ENCODE data around the gene ANK2. TPM values are rescaled to one million over a fixed set of nuclear protein-coding genes. Genes with fewer than 3 reads are reported as not detected.

ANK2 gene
- total and polyA plus RNA-seq, 2 of the 13 experiments (the other 11 are each of a cell fraction or from before 2014, with no cell fraction given): 2.7 to 15.1 TPM

DNA sequence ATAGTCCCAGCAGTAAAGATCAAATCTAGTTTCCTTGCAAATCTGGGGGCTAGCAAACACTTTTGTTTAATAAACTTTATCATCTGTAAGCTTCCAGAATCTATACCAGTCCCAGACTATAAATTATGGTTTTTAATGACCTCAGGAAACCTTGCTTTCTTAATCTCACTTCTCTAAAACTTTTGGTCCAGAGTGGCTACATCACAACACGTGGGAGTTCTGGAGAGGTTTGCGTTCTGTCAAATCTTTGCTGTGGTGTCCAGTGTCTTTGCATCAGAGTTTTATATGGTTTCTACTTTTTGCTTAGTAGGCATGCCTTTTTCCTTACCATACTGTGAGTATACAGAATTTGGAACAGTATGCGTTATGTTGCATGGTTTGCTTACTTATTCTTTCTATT lies 193.9 kb downstream of the ANK2 start:
- CTCF ChIA-PET (ENCODE audit: low intra/inter-chr PET ratio, low total read pairs): no interaction called here

More for the DNA sequence above, 193.9 kb downstream of the ANK2 start:
- Histone ChIP-seq H2AFZ (ENCODE audit: low read length) (no peak overlapping the region), H3K4me2 (ENCODE audit: low read depth, low read length) (no peak overlapping the region), H4K20me1 (ENCODE audit: insufficient read depth, low read length) (no peaks in the 10 kb centered on the region), H3K36me3 (replicated peaks in 1 of 2; ENCODE audit: control insufficient read depth in 1 of 2, insufficient read depth in 2 of 2, low read length in 2 of 2) (no peaks in the 10 kb centered on the region), H3K79me2 (ENCODE audit: insufficient read depth, low read length) (no peaks in the 10 kb centered on the region), H3K9ac (ENCODE audit: insufficient read depth, low read depth, low read length) (no peak overlapping the region), H3K9me3 (ENCODE audit: low read length) (no peaks in the 10 kb centered on the region), H3K4me3 (replicated peaks in 1 of 3; ENCODE audit: insufficient read depth in 1 of 3, low read depth in 2 of 3, low read length in 3 of 3) (no peak overlapping the region), H3K27ac (ENCODE audit: extremely low read length, insufficient read depth, low read length) (no peak overlapping the region), H3K27me3 (ENCODE audit: control insufficient read depth in 1 of 2, insufficient read depth in 2 of 2, low read length in 2 of 2) (no peaks in the 10 kb centered on the region), H3K4me1 (ENCODE audit: insufficient read depth, low read length) (no peaks in the 10 kb centered on the region)
- 83% methylated on average over 3 of the region's 3 CpGs for WGBS (ENCODE audit: low lambda C conversion rate)
- TF ChIP-seq, protein P1, sequence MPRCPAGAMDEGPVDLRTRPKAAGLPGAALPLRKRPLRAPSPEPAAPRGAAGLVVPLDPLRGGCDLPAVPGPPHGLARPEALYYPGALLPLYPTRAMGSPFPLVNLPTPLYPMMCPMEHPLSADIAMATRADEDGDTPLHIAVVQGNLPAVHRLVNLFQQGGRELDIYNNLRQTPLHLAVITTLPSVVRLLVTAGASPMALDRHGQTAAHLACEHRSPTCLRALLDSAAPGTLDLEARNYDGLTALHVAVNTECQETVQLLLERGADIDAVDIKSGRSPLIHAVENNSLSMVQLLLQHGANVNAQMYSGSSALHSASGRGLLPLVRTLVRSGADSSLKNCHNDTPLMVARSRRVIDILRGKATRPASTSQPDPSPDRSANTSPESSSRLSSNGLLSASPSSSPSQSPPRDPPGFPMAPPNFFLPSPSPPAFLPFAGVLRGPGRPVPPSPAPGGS (CRISPR knock-in tag; IDR thresholded peaks at IDR 0.05): no peak
- TF ChIP-seq NR3C1 (CRISPR knock-in tag; IDR thresholded peaks at IDR 0.05) (no peak), ZNF234 (CRISPR knock-in tag; conservative IDR thresholded peaks at IDR 0.05) (no peak), ZNF282 (IDR thresholded peaks at IDR 0.05; ENCODE audit: partially characterized antibody) (no peak), MEF2D (CRISPR knock-in tag; IDR thresholded peaks at IDR 0.05) (no peak), PLRG1 (conservative IDR thresholded peaks at IDR 0.05) (no peak), KDM3A (CRISPR knock-in tag; IDR thresholded peaks at IDR 0.05; ENCODE audit: low read depth) (no peak), NKX3-1 (CRISPR knock-in tag; IDR thresholded peaks at IDR 0.05) (no peak), ZNF367 (CRISPR knock-in tag; IDR thresholded peaks at IDR 0.05; ENCODE audit: borderline replicate concordance) (no peak), ZNF441 (CRISPR knock-in tag; IDR thresholded peaks at IDR 0.05; ENCODE audit: borderline replicate concordance) (no peak), FOXP1 (IDR thresholded peaks at IDR 0.05) (no peak), FOXP1 (CRISPR knock-in tag; IDR thresholded peaks at IDR 0.05) (no peak), FOXO1 (CRISPR knock-in tag; IDR thresholded peaks at IDR 0.05) (no peak), SMARCE1 (IDR thresholded peaks at IDR 0.05; ENCODE audit: borderline replicate concordance) (no peak), HOXA5 (CRISPR knock-in tag; IDR thresholded peaks at IDR 0.05) (no peak)
- TF ChIP-seq, protein P2, sequence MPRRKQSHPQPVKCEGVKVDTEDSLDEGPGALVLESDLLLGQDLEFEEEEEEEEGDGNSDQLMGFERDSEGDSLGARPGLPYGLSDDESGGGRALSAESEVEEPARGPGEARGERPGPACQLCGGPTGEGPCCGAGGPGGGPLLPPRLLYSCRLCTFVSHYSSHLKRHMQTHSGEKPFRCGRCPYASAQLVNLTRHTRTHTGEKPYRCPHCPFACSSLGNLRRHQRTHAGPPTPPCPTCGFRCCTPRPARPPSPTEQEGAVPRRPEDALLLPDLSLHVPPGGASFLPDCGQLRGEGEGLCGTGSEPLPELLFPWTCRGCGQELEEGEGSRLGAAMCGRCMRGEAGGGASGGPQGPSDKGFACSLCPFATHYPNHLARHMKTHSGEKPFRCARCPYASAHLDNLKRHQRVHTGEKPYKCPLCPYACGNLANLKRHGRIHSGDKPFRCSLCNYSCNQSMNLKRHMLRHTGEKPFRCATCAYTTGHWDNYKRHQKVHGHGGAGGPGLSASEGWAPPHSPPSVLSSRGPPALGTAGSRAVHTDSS (CRISPR knock-in tag; conservative IDR thresholded peaks at IDR 0.05): no peak
- TF ChIP-seq, protein P3, sequence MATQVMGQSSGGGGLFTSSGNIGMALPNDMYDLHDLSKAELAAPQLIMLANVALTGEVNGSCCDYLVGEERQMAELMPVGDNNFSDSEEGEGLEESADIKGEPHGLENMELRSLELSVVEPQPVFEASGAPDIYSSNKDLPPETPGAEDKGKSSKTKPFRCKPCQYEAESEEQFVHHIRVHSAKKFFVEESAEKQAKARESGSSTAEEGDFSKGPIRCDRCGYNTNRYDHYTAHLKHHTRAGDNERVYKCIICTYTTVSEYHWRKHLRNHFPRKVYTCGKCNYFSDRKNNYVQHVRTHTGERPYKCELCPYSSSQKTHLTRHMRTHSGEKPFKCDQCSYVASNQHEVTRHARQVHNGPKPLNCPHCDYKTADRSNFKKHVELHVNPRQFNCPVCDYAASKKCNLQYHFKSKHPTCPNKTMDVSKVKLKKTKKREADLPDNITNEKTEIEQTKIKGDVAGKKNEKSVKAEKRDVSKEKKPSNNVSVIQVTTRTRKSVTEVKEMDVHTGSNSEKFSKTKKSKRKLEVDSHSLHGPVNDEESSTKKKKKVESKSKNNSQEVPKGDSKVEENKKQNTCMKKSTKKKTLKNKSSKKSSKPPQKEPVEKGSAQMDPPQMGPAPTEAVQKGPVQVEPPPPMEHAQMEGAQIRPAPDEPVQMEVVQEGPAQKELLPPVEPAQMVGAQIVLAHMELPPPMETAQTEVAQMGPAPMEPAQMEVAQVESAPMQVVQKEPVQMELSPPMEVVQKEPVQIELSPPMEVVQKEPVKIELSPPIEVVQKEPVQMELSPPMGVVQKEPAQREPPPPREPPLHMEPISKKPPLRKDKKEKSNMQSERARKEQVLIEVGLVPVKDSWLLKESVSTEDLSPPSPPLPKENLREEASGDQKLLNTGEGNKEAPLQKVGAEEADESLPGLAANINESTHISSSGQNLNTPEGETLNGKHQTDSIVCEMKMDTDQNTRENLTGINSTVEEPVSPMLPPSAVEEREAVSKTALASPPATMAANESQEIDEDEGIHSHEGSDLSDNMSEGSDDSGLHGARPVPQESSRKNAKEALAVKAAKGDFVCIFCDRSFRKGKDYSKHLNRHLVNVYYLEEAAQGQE (IDR thresholded peaks at IDR 0.05; ENCODE audit: borderline replicate concordance in 1 of 2, low read depth in 1 of 2, low read length in 2 of 2): no peak
- TF ChIP-seq, protein P4, sequence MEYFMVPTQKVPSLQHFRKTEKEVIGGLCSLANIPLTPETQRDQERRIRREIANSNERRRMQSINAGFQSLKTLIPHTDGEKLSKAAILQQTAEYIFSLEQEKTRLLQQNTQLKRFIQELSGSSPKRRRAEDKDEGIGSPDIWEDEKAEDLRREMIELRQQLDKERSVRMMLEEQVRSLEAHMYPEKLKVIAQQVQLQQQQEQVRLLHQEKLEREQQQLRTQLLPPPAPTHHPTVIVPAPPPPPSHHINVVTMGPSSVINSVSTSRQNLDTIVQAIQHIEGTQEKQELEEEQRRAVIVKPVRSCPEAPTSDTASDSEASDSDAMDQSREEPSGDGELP (IDR thresholded peaks at IDR 0.05; ENCODE audit: borderline replicate concordance, low read depth): no peak
- in situ Hi-C loops (cut with HindIII; ENCODE audit: extremely low pct_ligation_motif_present, low pct_unique_long_range_greater_than_20kb) (no loop called here), intact Hi-C loops (cut with micrococcal nuclease; ENCODE audit: unreplicated experiment) (no loop called here)
- no TSS peak for BruUV-seq (replicated peaks)
- POLR2A ChIA-PET: no interaction called here
- ATAC-seq (no peak), FAIRE-seq (no peak), DNase-seq (ENCODE audit: low spot score) (no peak)
